SK-MEL-5 (cell line): ENCODE measurements around the gene NACA2. TPM values are rescaled to one million over a fixed set of nuclear protein-coding genes. Genes with fewer than 3 reads are reported as not detected.
A peak's percentile ranks its signal among the peaks of the same experiment; 100 is the strongest.
"Not testable (repeated sequence)": the region's sequence is repeated elsewhere in the genome, so short reads cannot be mapped to it uniquely, and the experiment has no call there.

Experiments used
- DNase-seq: peaks from one replicate; pipeline ENCODE4 v3.0.0-alpha.2; 2016; ENCODE audit warnings: low read depth, low spot score
- in situ Hi-C: cut with HindIII; loops from 2 replicates; pipeline ENCODE4 v1.10.0; 2016; ENCODE audit warnings: low sequenced_read_pairs, high pct_unique_total_duplicates, low pct_unique_long_range_greater_than_20kb
- total RNA-seq: library from RNA; depleted of rRNA; stranded (reverse); fragments of >200 nt; shearing (Covaris generic); gene quantifications from 2 replicates; pipeline ENCODE4 v1.2.3, GENCODE V29; 2014

NACA2 gene
- total RNA-seq, 1 experiment from 2014 or later, result not detected

GRCh38 chr17:61584266-61584665 is 6.8 kb downstream of the NACA2 start:
- no peak for DNase-seq
- in situ Hi-C loops, result no loop called here

- DNase-seq, result no peak
- in situ Hi-C loops, result no loop called here
Observed at GRCh38 chr17:61583660-61584264, 7.3 kb downstream of the NACA2 start.

- in situ Hi-C loops, result no loop called here
- DNase-seq, result peak; percentile 80
Observed at GRCh38 chr17:61583242-61583641, 7.8 kb downstream of the NACA2 start.

GRCh38 chr17:61582593-61582992 is 8.4 kb downstream of the NACA2 start:
- no peak for DNase-seq
- in situ Hi-C loops, result no loop called here

- in situ Hi-C loops, result no loop called here
Observed at GRCh38 chr17:61581611-61582349, 9.2 kb downstream of the NACA2 start.

GRCh38 chr17:61580502-61580901 is 10.5 kb downstream of the NACA2 start:
- DNase-seq, result no peak
- in situ Hi-C loops, result no loop called here

More at GRCh38 chr17:61581611-61582349, 9.2 kb downstream of the NACA2 start:
- no peak for DNase-seq

GRCh38 chr17:61579961-61580360 is 11.1 kb downstream of the NACA2 start:
- in situ Hi-C loops, result no loop called here
- DNase-seq, result no peak

GRCh38 chr17:61579347-61579746 is 11.7 kb downstream of the NACA2 start:
- in situ Hi-C loops, result no loop called here
- DNase-seq, result no peak

- in situ Hi-C loops, result no loop called here
- DNase-seq, result no peak
Observed at GRCh38 chr17:61578645-61579044, 12.4 kb downstream of the NACA2 start.

GRCh38 chr17:61575983-61576382 is 15.0 kb downstream of the NACA2 start:
- in situ Hi-C loops, result no loop called here
- DNase-seq, result no peak

GRCh38 chr17:61575352-61575975 is 15.6 kb downstream of the NACA2 start:
- in situ Hi-C loops, result no loop called here
- peak; percentile 15 for DNase-seq

GRCh38 chr17:61574542-61575351 is 16.3 kb downstream of the NACA2 start:
- DNase-seq, result peak; percentile 88
- in situ Hi-C loops, result no loop called here

GRCh38 chr17:61572547-61572946 is 18.5 kb downstream of the NACA2 start:
- DNase-seq, in situ Hi-C loops: not testable (repeated sequence)

GRCh38 chr17:61571624-61572023 is 19.4 kb downstream of the NACA2 start:
- in situ Hi-C loops, result no loop called here

GRCh38 chr17:61570118-61570517 is 20.9 kb downstream of the NACA2 start:
- in situ Hi-C loops, result no loop called here
- peak; percentile 74 for DNase-seq

More at GRCh38 chr17:61571624-61572023, 19.4 kb downstream of the NACA2 start:
- no peak for DNase-seq

GRCh38 chr17:61569525-61569924 is 21.5 kb downstream of the NACA2 start:
- in situ Hi-C loops, result not testable (repeated sequence)

GRCh38 chr17:61568219-61569072 is 22.6 kb downstream of the NACA2 start:
- in situ Hi-C loops, result no loop called here
- DNase-seq, result no peak

More at GRCh38 chr17:61569525-61569924, 21.5 kb downstream of the NACA2 start:
- not testable (repeated sequence) for DNase-seq
